GM11168 (cell line): Measurements from ENCODE around the gene GABRQ.

Experiments used
- in situ Hi-C: fragments of 300-500 bp; cut with MboI; formaldehyde crosslinking; loops from one replicate; pipeline ENCODE4 v1.12.0; 2022; ENCODE audit warnings: low sequenced_read_pairs; ENCODE audit not compliant: unreplicated experiment

The GABRQ gene

DNA sequence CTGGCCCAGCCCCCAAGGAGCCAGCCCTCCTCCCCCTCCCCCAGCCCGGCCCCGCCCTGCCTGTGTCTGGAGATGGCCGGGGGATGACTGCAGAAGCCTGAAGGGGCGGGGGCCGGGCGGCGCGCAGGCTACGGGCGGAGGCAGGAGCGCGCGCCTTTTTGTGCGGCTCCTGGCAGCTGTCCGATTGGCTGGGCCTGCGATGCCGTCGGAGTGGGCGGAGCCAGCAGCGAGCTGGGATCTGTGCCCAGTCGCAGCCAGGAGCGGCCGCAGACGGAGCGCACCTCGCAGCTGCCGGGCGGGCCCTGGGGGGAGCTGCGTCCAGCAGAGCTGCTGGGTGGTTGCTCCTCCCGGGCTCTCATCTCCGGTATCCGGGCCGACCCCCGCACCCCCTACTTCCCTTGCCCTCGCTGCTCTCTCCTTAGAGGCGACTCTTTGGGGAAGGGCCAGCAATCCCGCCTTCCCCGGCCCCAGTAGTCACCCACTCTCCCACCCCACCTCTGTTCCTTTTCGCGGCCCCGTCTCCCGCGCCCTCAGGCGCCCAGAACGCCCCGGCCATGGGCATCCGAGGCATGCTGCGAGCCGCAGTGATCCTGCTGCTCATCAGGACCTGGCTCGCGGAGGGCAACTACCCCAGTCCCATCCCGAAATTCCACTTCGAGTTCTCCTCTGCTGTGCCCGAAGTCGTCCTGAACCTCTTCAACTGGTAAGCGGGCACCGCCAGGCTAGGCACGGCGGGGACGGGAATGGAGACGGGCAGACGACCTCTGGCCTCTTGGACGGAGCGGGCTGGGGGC, at the start of gene GABRQ:
Gene GABRQ (plus strand): TSS at position 247 of the 794 bp plus-strand sequence. CDS start 308 bp downstream, at position 555.
- in situ Hi-C loops: no loop called here

DNA sequence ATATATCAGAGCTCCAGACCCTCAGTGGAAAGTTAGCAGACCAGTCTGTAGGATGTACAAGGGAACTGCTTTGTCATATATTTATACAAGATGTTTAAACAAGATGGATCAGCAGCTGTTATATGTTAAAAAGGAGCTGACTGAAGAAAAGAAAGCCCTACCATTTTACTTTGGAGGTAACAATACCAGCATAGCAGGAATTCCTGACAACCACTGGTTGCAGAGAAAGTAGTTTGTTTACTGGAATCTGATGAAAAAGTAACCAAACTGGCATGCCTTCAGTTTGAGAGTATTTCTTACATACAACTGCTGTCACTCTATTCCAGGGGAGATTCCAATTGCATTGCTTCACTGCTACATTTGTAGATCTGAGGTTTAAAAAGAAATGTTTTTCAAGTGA, 49.5 kb upstream of the GABRQ start:
- in situ Hi-C loops: no loop called here

DNA sequence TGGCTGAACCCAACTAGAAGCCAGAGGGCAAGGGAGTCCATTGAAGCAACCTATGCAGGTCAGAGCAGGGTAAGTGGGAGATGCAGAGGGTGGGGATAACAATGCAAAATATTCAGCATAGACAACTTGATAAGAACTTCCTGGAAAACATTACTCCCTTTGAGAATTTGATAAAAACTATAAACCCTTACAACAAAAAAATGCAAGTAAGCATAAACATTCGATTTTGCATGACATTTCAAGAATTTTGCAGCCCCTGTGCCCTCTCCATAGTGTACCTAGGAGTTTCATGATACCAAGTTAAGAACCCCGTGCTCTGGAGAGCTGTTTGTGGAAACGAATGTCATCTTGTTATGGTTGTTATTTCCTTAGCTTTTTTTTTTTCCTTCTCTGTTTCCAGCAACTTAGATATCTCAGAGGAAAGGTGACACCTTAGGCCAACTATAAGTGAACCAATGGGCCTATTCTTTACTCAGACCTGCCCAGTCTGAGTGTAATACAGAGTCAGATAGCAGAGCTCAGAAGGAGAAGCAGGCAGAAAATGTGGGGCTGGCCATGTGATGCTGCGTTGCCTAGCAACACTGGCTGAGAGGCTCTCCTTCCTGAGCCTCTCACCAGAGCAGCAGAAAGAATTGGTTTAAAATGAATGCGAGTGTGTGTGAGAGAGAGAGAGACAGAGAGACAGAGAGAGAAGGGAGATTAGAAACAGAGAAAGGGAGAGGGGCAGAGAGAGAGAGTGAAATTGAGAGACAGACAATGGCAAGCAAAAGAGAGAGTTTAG, 36.7 kb upstream of the GABRQ start:
- in situ Hi-C loops: no loop called here

DNA sequence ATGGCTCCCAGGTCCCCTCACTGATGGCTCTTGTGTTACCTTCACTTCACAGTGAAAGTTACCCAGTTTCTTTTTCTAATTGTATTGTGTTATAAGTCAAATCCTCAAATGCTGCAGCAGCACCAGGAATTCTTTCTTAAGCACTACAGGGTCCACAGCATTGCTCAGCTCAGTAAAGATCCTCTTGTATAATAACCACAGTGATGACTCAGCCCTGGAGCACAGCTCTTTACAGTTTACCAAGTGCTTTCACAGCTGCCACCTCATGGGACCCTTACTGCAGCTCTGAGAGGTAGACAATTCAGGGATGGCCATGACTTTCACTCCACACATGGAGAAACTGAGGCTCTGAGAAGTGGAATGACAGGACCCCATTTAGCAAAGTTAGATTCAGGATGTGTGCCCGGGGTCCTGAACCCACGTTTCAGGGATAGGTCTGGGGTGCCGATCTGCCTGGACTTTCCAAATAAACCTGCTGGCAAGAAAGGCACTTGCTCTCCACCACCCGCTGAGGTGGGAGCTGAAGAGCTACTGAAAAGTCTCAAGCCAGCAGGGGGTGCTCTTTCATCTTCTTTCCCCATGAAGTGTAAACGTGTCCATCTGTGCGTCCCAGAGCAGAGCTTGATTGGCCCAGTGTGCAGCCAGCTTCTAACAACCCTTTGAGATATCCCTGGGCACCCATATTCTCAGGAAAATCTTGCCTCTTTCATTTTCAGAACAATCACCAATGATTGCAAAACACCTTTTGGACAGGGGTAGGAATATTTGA, 35.7 kb upstream of the GABRQ start:
- in situ Hi-C loops: no loop called here

DNA sequence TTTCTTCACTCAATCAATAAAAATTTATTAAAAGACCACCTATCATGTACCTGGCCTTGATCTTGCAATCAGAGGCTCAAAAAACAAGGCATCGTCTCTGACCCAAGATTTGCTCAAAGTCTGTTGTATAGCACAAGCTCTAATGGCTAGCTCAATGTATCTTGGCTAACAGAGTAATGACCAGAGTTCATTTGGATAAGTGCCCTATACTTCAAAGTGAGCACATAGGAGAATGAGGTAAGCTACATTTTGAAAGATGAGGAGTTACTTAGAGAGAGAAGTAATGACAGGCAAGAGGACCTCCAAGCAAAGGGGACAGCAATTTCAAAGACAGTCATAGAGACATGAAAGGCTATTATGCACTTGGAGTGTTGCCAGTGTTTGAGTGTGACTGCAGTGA, 22.9 kb upstream of the GABRQ start:
- in situ Hi-C loops: no loop called here

DNA sequence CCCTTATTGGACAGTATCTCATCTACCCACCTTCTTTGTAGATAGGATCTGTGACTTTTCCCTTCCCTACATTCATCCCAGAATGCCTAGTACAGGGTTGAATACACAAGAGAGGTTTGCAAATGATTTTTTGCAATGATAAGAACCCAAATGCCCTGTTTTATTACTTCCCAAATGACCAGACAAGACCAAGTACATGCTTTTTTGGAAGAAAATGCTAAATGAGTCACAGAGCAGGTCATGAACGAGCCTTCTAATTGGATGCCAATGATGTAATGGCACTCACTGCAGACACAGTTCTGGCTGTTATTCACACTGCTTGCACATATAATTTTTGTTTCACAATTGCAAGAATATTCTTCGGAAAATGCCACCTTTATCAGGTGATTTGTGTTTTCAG, 17.8 kb upstream of the GABRQ start:
- in situ Hi-C loops: no loop called here

DNA sequence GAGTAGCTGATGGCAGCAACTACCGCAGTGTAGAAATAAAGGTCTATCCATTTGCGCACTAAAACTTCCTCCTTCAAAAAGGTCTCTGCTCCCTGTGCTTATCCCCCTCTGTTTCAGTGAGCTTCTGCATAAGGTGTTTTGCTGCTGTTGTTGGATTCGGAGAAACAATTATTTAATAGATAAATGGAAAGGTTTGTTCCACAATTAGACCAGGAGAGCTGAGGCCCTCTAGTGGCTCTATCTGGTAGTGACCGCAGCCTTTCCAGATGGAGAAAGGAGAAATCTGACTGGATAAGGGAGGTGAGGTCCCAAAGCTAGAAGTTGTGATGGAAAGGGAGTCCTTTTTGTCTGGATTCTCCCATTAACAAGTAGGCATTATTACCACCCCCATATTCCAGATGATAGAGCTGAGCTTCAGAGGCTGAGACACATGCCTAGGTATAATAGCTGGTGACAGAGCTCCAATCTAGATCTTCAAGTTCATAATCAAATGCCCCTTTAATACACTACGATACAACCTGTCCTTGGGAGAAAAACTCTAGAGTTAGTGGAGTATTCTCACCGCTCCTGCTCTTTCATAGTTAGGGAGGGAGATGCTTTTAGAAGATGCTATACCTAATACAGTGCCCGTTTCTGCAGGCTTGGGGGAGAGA, 5.1 kb upstream of the GABRQ start:
- in situ Hi-C loops: no loop called here

DNA sequence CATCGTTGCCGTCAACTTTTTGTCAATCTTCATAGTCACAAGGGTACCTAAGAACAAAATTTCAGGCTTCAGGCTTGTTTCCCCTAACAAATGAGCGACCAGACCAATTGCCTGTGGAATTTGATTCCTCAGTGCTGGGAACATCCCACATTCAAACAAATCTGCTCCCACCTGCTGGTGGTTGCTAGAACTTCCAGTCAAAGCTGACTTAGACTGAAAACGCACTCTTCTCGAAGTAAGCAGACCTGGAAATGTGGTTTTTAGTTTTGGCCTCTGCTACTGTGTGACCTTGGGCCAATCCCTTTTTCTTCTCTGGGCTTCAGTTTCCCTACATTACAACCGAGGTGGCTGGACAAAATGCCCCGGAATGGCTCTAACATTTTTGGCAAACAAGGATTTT, 1.8 kb upstream of the GABRQ start:
- in situ Hi-C loops: no loop called here

DNA sequence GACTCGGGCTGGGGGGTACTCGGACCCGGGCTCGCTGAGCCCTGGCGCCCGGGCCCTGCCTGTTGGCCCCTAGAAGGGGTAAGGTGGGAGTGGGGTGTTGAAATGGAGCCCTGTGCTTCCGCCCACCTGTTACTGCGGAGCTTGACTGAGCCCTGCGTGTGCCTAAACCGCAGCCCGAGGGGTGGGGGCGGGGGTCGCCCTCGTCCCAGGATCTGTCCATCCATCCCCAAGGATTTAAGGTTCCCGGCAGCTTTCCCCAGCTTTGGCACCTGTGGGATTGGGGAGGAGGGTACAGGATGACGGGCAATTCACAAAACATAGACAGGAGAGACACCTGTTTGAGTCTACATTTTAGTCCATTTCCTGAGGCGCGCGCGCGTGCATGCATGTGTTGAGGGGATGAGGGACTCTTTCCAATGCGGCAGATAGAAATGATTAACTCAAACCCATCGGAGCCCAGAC, 779 bp downstream of the GABRQ start:
- in situ Hi-C loops: no loop called here

DNA sequence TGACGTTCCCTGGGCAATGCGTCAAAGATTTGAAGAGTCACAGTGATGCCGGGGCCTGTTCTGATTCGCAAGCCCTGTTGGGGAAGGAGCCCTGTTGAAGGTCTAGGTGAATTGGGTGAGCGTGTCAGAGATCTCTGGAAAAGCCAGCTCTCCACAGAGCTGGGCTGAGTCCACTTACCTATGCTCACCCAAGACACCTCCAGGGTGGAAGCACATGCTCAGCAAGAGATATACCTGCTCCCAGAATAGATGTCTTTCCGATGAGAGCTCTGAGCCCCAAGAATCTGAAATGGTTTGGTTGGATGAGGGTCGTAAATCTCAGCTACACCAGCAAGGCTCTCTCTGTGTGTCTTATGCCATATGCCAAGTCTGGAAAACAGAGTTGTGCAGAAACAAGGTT, 1.7 kb downstream of the GABRQ start:
- in situ Hi-C loops: no loop called here

DNA sequence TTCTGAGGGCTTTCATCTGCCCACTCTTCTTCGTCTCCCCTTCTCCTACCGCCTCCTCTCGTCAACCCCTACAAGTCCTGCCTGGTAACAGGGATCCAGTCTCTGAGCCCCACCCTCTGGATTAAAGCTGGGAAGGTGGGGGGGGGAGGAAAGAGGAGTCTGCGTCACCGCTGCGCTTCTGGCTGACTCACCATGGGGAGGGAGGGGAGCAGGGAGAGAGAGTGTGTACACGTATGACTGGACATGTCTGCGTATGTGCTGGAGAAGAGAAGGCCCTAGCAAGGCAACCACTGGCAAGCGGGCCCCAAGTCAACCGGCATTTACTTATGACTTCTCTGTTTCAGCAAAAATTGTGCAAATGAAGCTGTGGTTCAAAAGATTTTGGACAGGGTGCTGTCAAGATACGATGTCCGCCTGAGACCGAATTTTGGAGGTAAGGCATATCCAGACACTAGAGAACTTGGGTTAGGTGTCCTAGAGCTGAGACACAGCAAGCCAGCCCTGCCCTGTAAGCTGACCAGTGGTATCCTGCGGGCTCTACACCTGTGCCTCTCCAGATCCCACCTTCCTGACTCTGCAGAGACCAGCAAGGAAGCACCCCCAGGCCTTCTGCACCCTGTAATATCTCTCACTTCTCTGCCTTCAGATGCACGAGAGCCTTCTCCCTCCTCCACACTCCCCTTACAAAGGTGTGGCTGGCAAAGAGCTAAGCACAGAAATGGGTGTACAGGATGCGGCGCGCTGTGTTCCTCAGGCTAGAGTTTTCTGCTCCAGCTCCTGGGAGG, 2.5 kb downstream of the GABRQ start:
- in situ Hi-C loops: no loop called here

DNA sequence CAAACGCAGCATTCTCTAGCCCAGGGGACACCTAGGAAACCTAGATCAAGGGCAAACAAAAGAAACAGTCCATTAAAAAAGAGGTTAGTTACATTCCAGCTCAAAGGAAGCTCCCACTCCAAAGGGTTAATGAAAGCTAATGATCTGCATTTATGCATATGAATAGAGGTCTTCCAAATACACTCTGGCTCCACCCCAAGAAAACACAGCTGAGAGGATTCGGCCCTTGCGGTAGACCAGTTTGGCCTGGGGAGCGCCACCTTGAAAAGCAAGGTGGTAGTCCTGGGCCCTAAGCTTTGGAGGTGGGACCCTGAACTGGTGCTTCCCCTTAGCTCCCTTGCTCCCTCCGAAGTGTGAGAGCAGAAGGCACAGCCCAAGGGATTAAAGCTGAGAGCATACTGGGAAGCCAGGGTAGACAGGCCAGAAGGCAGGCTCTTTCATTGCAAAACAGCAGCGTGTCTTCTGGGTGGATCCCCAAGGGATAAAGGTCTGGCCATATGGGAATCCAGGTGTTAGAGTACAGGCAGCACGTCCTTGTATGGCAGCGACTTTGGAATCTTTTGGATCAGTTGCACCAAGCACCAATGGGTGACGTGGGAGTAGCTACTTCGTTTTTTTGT, 3.7 kb downstream of the GABRQ start:
- in situ Hi-C loops: no loop called here

DNA sequence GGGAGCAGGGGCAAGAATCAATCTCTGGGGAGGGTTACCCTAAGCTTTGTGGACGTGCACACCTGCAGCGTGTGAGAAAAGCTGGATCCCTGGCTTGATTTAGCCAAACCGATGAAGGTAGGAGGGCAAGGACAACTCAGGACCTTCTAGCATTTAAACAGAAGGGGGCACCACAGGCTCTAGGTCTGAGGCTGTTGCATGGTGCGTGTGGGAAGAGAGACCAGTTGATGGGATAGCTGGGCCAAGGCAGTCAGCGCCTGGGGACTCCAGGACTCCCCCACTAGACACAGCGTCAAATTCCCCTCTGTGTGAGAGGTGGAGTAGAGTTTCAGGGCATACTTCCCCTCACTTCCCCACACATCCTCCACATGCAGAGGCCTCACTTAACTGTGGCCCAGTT, 4.3 kb downstream of the GABRQ start:
- in situ Hi-C loops: no loop called here

DNA sequence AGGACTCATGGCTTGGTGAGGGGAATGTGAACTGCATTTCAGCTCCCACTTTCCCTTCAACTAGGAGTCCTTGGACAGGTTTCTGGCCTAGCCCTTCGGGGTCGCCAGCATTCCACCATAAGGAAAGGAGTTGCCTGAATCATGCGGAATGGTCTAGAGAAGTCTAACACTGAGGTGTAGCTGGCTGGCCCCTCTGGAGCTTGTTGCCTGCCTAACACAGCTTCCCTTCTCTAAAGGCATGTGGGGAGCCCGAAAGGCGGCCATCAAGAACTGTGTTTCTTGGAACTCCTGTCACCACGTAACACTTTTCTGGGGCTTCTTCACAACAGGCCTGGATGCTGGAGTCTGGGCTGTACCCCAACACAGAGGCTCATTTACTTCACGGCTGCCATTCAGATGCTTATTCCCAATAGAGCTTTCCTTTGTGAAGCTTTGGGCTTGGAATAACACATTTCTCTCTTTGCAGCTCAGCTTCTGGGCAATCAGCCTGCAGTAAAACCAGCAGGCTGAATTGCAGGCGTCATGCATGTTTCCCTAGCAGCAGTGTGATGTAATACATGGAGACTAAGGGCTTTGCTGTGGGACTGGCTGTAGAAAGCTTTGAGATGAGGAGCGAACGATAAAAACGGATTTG, 5.4 kb downstream of the GABRQ start:
- in situ Hi-C loops: no loop called here

DNA sequence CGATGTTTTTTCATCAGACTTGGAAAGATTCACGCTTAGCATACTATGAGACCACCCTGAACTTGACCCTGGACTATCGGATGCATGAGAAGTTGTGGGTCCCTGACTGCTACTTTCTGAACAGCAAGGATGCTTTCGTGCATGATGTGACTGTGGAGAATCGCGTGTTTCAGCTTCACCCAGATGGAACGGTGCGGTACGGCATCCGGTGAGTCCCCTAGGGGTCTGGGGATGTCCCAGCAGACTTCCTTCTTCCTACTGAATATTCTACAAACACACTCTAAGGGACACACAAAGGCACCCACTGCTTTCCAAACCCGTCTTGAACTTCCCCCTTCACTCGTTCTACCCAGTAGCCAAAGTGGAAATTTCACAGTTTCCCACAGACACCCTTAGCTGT, 9.3 kb downstream of the GABRQ start:
- in situ Hi-C loops: no loop called here

DNA sequence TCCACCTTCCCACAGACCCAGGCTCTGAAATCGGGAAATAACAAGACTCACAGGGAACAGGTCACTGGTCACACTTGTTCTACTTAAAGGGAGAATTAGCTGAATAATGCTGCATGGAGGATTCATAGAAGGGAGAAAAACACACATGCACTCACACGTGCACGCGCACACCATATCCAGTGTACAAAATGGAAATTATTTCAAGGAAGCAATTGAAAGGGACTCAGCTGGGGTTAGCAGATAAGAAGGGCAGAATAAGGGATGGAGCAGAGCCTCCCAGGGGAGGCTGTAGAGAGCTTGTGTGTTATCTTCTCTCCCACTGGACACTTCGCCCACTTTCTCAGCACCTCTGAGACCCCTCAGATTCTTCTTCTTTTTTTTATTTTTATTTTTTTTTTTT, 10.3 kb downstream of the GABRQ start:
- in situ Hi-C loops: no loop called here

DNA sequence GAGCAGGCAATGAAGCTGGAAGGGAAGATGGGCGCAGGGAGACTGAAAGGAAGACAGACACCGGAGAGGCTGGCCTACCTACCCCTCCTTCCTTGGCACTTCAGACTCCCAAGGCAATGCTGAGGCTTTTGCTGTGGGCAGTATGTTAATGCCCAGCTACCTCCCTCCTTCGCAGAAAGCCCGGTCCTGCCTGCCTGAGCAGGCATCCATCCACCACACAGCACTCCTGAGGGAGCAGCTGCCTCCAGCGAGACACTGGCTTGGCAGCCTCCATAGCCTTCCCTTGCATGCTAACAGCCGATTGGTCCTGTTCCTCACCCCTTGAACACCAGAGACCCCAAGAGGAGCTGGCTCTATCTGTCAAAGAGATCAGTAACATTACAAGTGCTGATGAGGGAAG, 14.4 kb downstream of the GABRQ start:
- in situ Hi-C loops: no loop called here

DNA sequence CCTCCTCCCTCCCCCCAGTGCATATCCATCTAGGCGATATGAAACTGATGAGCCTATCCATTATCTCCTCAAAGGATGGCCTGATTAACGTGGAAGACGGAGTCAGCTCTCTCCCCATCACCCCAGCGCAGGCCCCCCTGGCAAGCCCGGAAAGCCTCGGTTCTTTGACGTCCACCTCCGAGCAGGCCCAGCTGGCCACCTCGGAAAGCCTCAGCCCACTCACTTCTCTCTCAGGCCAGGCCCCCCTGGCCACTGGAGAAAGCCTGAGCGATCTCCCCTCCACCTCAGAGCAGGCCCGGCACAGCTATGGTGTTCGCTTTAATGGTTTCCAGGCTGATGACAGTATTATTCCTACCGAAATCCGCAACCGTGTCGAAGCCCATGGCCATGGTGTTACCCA, 14.8 kb downstream of the GABRQ start:
- in situ Hi-C loops: no loop called here

DNA sequence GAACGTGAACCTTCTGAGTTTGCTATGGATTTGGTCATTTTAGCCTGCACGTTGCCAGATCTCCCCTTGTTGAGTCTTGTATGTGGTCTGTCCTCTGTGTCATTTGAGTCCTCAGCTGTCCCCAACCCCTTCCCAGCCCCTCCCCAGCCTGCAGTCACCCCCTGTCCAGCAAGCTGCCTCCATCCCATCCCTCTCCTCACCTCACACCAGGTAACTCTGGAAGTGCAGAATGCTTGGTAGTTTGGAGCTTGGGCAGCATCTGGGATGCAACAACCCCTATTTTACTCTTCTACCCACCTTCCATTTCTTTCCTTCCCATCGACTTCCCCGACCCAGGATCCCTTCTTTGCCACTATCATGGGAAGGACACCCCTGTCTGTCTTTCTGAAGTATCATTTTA, 18.4 kb downstream of the GABRQ start:
- in situ Hi-C loops: no loop called here
